Measurements from ENCODE around the gene DNAJC8. TPM values are rescaled to one million over a fixed set of nuclear protein-coding genes. Genes with fewer than 3 reads are reported as not detected.

DNAJC8 gene
- total and polyA plus RNA-seq, 2 of the 4 experiments (the other 2 are of a cell fraction), result 53.6 to 81.0 TPM

DNA sequence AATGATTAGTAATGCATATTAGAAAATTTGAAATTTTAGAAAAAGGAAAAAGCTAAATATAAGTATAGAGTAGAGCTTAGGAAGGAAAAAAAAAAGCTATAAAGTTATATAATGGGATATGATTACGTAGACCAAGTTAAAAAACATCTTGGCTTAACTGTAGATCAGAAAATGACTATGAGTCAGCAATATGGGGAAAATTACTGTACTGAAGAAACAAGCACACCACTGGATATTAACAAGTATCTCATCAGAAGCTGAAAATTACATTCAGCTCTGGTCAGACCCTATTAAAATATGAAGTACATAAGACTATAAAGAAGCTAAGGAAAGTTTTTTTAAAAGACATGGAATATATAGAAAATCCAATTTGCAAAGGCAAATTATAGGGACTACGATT lies 19.5 kb downstream of the DNAJC8 start:
- Histone ChIP-seq H2BK20ac (ENCODE audit: low read depth, low read length) (no peak overlapping the region), H4K20me1 (ENCODE audit: insufficient read depth, low read length) (0 out of 2 replicates have a peak, but pooled peaks cover 4% of the 10 kb centered on the region), H2BK120ac (ENCODE audit: low read depth, low read length) (no peak overlapping the region), H3K9me3 (ENCODE audit: control insufficient read depth, insufficient read depth, low read length) (no peaks in the 10 kb centered on the region), H2AK5ac (ENCODE audit: low read depth, low read length) (no peak overlapping the region), H3K79me1 (ENCODE audit: low read depth in 1 of 2, low read length in 2 of 2) (peaks cover 3 to 22% of the 10 kb centered on the region in 2 experiments), H3K23ac (ENCODE audit: low read depth, low read length) (no peak overlapping the region), H3K4ac (ENCODE audit: low read depth, low read length) (no peak overlapping the region), H2BK15ac (ENCODE audit: low read depth, low read length) (no peak overlapping the region), H3K18ac (ENCODE audit: low read depth, low read length) (no peak overlapping the region), H4K5ac (ENCODE audit: low read depth, low read length) (no peak overlapping the region), H3K4me2 (ENCODE audit: low read depth, low read length) (no peak overlapping the region), H3K4me3 (ENCODE audit: insufficient read depth, low read depth, low read length) (no peak overlapping the region), H3K9me1 (ENCODE audit: insufficient read depth, low read length) (no peaks in the 10 kb centered on the region), H3K27ac (ENCODE audit: insufficient read depth, low read length) (no peak overlapping the region), H3K4me1 (ENCODE audit: control insufficient read depth, insufficient read depth, low read length) (no peaks in the 10 kb centered on the region), H4K91ac (ENCODE audit: insufficient read depth, low read depth, low read length) (no peak overlapping the region), H2BK5ac (ENCODE audit: low read depth, low read length, poor library complexity, severe bottlenecking) (no peak overlapping the region), H4K8ac (ENCODE audit: low read depth in 2 of 2, low read length in 2 of 2) (no peak overlapping the region), H3K36me3 (ENCODE audit: control insufficient read depth, insufficient read depth, low read length) (peaks cover 15% of the 10 kb centered on the region), H2AK9ac (replicated peaks; ENCODE audit: low read depth, low read length, poor library complexity) (no peak overlapping the region), H3K56ac (ENCODE audit: extremely low read depth, insufficient read depth, low read length) (no peak overlapping the region), H3K9ac (ENCODE audit: low read depth, low read length) (no peak overlapping the region), H3K27me3 (ENCODE audit: control insufficient read depth, insufficient read depth, low read length) (no peaks in the 10 kb centered on the region), H2AFZ (replicated peaks; ENCODE audit: low read length, poor library complexity) (no peak overlapping the region), H3K14ac (replicated peaks; ENCODE audit: low read depth, low read length) (no peak overlapping the region)
- ChIA-PET CTCF (interaction anchor here (3.0 kb wide), 1 partner anchor 122 kb away, joined by 11 read pairs; no protein-coding TSS in a partner anchor), POLR2A (ENCODE audit: unreplicated experiment) (no interaction called here)
- ATAC-seq (ENCODE audit: low read depth) (no peak), DNase-seq (no peak)
- no CpG with 5 or more reads among the region's 2 CpGs for WGBS, 2 experiments (ENCODE audit: extremely low coverage in 2 of 2, insufficient read length in 1 of 2)
- intact Hi-C loops (cut with micrococcal nuclease), result no loop called here
- in situ Hi-C loops (cut with MboI; ENCODE audit: low sequenced_read_pairs), result loop anchor here (25.0 kb wide), 1 partner anchor 351 kb away; the partner anchor contains the start of gene THEMIS2
- no TSS peak for BruUV-seq (replicated peaks)
- TF ChIP-seq MAFK (IDR thresholded peaks at IDR 0.05; ENCODE audit: low read depth, low read length) (peak; percentile 53), MXI1 (IDR thresholded peaks at IDR 0.05; ENCODE audit: borderline replicate concordance, low read depth, low read length) (no peak)
- dilution Hi-C loops (cut with HindIII; ENCODE audit: low sequenced_read_pairs, unreplicated experiment), result no loop called here
